Astrocyte (in vitro differentiated cells and primary cell): ENCODE results near the gene DHX8. TPM values are rescaled to one million over a fixed set of nuclear protein-coding genes. Genes with fewer than 3 reads are reported as not detected.

Source experiments
- DNase-seq: peaks from one replicate; pipeline ENCODE4 v3.0.0-alpha.2; 2010; ENCODE audit warnings: low read depth
- FAIRE-seq: peaks from 2 replicates; lab custom pipeline; 2011; peaks lifted over from hg19 to GRCh38; lab: Jason Lieb, UNC
- H2AFZ ChIP-seq: 2 replicates; pipeline ENCODE4 v1.6.0; 2012; ENCODE audit warnings: low read depth, low read length, inconsistent platforms
- H3K27ac ChIP-seq: 2 replicates; pipeline ENCODE4 v1.5.1; 2011; ENCODE audit warnings: low read depth, low read length, inconsistent platforms
- H3K27me3 ChIP-seq: 2 replicates; pipeline ENCODE4 v1.6.0; 2011; ENCODE audit warnings: low read length, inconsistent platforms; ENCODE audit not compliant: insufficient read depth
- H3K36me3 ChIP-seq: 2 replicates; pipeline ENCODE4 v1.5.1; 2011; ENCODE audit warnings: low read length, inconsistent platforms; ENCODE audit not compliant: insufficient read depth
- H3K4me1 ChIP-seq: 2 replicates; pipeline ENCODE4 v1.5.1; 2011; ENCODE audit warnings: low read length, inconsistent platforms; ENCODE audit not compliant: insufficient read depth
- H3K4me2 ChIP-seq: 2 replicates; pipeline ENCODE4 v1.6.0; 2012; ENCODE audit warnings: low read length, inconsistent platforms
- H3K4me3 ChIP-seq: 2 replicates; pipeline ENCODE4 v1.5.1; 2011; ENCODE audit warnings: low read depth, mild to moderate bottlenecking, low read length, inconsistent platforms; ENCODE audit not compliant: insufficient read depth
- H3K79me2 ChIP-seq: 2 replicates; pipeline ENCODE4 v1.6.0; 2012; ENCODE audit warnings: mild to moderate bottlenecking, low read length, inconsistent platforms; ENCODE audit not compliant: insufficient read depth
- H3K9ac ChIP-seq: 2 replicates; pipeline ENCODE4 v1.6.0; 2012; ENCODE audit warnings: mild to moderate bottlenecking, low read length, inconsistent platforms
- H3K9me3 ChIP-seq: 2 replicates; pipeline ENCODE4 v1.5.1; 2012; ENCODE audit warnings: low read depth, mild to moderate bottlenecking, low read length, inconsistent platforms; ENCODE audit not compliant: insufficient read depth
- H4K20me1 ChIP-seq: 2 replicates; pipeline ENCODE4 v1.6.0; 2012; ENCODE audit warnings: low read length, inconsistent platforms; ENCODE audit not compliant: insufficient read depth
- H3K27ac Mint-ChIP-seq: one replicate; pipeline ENCODE4 v1.8.0; 2021; ENCODE audit warnings: mild to moderate bottlenecking, mixed read lengths; ENCODE audit not compliant: unreplicated experiment
- H3K27me3 Mint-ChIP-seq: one replicate; pipeline ENCODE4 v1.8.0; 2021; ENCODE audit warnings: low read depth, mixed read lengths; ENCODE audit not compliant: unreplicated experiment
- H3K36me3 Mint-ChIP-seq: one replicate; pipeline ENCODE4 v1.8.0; 2021; ENCODE audit warnings: low read depth, mixed read lengths; ENCODE audit not compliant: unreplicated experiment
- H3K4me1 Mint-ChIP-seq: one replicate; pipeline ENCODE4 v1.8.0; 2021; ENCODE audit warnings: low read depth, mixed read lengths; ENCODE audit not compliant: unreplicated experiment
- H3K4me3 Mint-ChIP-seq: one replicate; pipeline ENCODE4 v1.8.0; 2021; ENCODE audit warnings: mild to moderate bottlenecking, moderate library complexity, mixed read lengths; ENCODE audit not compliant: unreplicated experiment
- H3K9me3 Mint-ChIP-seq: one replicate; pipeline ENCODE4 v1.8.0; 2021; ENCODE audit warnings: mild to moderate bottlenecking, mixed read lengths; ENCODE audit not compliant: unreplicated experiment
- EZH2 ChIP-seq: IDR thresholded peaks from 2 replicates; pipeline ENCODE4 v1.6.1; 2012; ENCODE audit warnings: mild to moderate bottlenecking, low read length, inconsistent platforms; ENCODE audit not compliant: insufficient read depth
- total RNA-seq: library from RNA; stranded (reverse); gene quantifications from 2 replicates; pipeline ENCODE4 v1.2.1, GENCODE V29; 2021
- TF ChIP-seq, protein P1 (sequence below): IDR thresholded peaks from 2 replicates; pipeline ENCODE4 v1.5.1; 2011; ENCODE audit warnings: low read depth, mild to moderate bottlenecking, inconsistent platforms, low read length, moderate library complexity; ENCODE audit not compliant: insufficient read depth

Gene DHX8
- total RNA-seq, 1 donor from 2014 or later, result 48.5 TPM

DNA sequence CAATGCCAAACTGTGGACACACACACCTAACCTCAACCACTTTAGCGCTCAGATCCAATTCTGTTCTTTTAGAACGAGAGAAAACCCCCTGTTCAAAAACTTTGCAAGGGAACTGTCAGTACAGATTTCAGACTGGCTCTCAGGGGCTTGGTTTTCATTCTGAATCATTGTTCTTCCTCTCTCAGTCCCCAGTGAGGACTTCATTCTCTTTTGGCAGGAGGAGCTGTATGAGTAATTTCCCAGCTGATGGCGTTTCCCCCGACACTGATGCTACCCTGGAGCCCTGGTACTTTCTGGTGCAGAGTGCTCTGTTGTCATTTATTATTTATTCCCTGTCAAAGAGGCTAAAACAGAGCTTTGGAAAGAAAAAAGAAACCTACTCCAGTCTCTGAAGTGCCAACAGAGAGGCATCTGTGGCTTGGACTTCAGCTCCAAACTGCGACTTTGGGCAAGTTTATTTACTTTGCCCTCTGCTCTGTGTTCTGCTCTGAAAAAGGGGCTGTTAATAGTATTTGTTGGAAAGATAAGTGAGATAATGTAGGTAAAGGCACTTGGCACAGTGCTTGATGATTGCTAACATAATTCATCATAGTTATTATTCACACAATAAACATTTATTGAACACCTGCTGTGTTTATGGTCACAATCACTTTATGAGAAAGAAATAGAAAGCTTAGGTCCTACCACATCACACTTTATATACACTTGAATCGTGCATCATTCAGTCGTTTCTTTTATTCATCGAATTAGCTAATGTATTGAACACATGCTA, 34.0 kb downstream of the DHX8 start:
- Histone ChIP-seq H3K4me3 (no peak overlapping the region), H3K27ac (peak overlapping the region; percentile 50), H3K27me3 (no peaks in the 10 kb centered on the region), H3K4me1 (peaks cover 12% of the 10 kb centered on the region), H3K9ac (peak overlapping the region; percentile 45), H3K79me2 (no peaks in the 10 kb centered on the region), H3K4me2 (peak overlapping the region; percentile 24), H3K9me3 (no peaks in the 10 kb centered on the region), H2AFZ (no peak overlapping the region), H4K20me1 (peaks cover 6% of the 10 kb centered on the region), H3K36me3 (peaks cover 49% of the 10 kb centered on the region)
- Mint-ChIP-seq H3K9me3 (no peaks in the 10 kb centered on the region), H3K27ac (peak overlapping the region; percentile 12), H3K27me3 (no peaks in the 10 kb centered on the region), H3K36me3 (peaks cover 10% of the 10 kb centered on the region), H3K4me3 (no peak overlapping the region), H3K4me1 (peaks cover 14% of the 10 kb centered on the region)
- DNase-seq, result peak; percentile 53
- TF ChIP-seq, protein P1, sequence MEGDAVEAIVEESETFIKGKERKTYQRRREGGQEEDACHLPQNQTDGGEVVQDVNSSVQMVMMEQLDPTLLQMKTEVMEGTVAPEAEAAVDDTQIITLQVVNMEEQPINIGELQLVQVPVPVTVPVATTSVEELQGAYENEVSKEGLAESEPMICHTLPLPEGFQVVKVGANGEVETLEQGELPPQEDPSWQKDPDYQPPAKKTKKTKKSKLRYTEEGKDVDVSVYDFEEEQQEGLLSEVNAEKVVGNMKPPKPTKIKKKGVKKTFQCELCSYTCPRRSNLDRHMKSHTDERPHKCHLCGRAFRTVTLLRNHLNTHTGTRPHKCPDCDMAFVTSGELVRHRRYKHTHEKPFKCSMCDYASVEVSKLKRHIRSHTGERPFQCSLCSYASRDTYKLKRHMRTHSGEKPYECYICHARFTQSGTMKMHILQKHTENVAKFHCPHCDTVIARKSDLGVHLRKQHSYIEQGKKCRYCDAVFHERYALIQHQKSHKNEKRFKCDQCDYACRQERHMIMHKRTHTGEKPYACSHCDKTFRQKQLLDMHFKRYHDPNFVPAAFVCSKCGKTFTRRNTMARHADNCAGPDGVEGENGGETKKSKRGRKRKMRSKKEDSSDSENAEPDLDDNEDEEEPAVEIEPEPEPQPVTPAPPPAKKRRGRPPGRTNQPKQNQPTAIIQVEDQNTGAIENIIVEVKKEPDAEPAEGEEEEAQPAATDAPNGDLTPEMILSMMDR, result no peak
- TF ChIP-seq EZH2, result no peak
- FAIRE-seq, result peak; percentile 41

DNA sequence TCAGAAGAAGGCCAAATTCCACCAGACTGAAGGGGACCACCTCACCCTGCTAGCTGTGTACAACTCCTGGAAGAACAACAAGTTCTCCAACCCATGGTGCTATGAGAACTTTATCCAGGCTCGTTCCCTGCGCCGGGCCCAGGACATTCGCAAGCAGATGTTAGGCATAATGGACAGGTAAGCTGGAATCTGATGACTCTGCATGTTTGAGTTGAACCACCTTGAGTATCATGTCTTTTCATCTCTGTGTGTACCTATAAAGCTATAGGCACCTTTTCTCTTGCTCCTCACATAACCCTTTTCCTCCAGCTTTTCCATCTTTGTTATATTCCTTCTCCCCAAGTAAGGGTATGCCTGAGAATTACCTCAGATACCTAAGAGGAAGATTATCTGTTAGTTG, 37.6 kb downstream of the DHX8 start:
- H3K4me1 Mint-ChIP-seq, result peaks cover 36% of the 10 kb centered on the region
- H3K9me3 ChIP-seq, result no peaks in the 10 kb centered on the region
- H4K20me1 ChIP-seq, result peaks cover 10% of the 10 kb centered on the region
- H3K36me3 ChIP-seq, result peaks cover 46% of the 10 kb centered on the region
- H3K36me3 Mint-ChIP-seq, result peaks cover 20% of the 10 kb centered on the region
- H2AFZ ChIP-seq, result no peak overlapping the region
- no peak for TF ChIP-seq EZH2
- TF ChIP-seq, protein P1, result no peak
- no peak overlapping the region for H3K9ac ChIP-seq
- no peak for DNase-seq
- no peak overlapping the region for H3K4me2 ChIP-seq
- no peak overlapping the region for H3K4me3 ChIP-seq
- H3K27me3 Mint-ChIP-seq, result no peaks in the 10 kb centered on the region
- no peak overlapping the region for H3K27ac ChIP-seq
- H3K79me2 ChIP-seq, result no peaks in the 10 kb centered on the region
- no peaks in the 10 kb centered on the region for H3K27me3 ChIP-seq
- no peak overlapping the region for H3K4me3 Mint-ChIP-seq
- peaks cover 16% of the 10 kb centered on the region for H3K4me1 ChIP-seq
- FAIRE-seq, result no peak
- H3K27ac Mint-ChIP-seq, result peak overlapping the region; percentile 66
- no peaks in the 10 kb centered on the region for H3K9me3 Mint-ChIP-seq
